ENCODE measurements around the gene GABPB2.

GABPB2 gene

GRCh38 chr1:151165281-151165737 is 94.7 kb downstream of the GABPB2 start:
- DNase-seq (ENCODE audit: low read depth), result peak; percentile 38

DNA sequence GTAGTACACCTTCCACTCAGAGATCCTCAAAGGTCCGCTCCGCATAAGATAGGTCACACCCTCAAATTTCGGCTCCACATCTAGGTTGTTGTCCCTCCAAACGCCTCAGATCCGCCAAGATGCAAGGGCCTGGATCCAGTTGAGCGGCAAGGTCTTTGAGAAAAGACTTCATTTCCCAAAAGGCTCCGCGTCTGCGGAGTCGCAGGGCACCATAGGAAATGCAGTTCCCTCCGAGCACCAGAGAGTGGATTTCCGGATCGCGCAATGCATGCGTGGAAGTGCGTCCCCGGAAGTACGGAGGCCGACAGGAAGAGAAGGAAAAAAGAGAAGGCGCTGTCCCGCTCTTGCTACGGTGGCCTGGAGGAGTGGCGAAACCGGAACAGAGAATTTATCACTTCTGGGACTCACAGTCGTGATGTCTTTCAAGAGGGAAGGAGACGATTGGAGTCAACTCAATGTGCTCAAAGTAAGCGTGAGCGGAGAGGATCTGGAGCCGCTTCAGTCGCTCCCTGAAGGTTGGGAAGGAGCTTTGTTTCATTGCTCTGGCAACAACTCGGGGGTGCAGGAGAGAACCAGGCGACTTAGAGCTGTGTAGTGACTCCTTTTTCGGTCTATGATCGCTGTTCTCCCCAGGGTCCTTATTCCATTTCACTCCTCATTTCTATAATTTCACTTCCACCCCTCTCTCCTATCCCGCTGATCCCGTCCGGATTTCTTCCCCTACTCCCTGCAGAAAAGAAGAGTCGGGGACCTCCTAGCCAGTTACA is 95.4 kb downstream of the GABPB2 start, which contains the start of the genes LYSMD1 and SCNM1:
Gene LYSMD1, minus strand, starts transcription at position 165 of the 767 bp plus-strand sequence. CDS start 644 bp downstream, outside the sequence.
Gene SCNM1, plus strand, starts transcription at position 407 of the 767 bp plus-strand sequence. Its CDS starts 9 bp downstream, at position 416.
- DNase-seq (ENCODE audit: low read depth), result peak; percentile 99

GRCh38 chr1:151166505-151166956 is 96.0 kb downstream of the GABPB2 start:
- DNase-seq (ENCODE audit: low read depth), result peak; percentile 18

DNA sequence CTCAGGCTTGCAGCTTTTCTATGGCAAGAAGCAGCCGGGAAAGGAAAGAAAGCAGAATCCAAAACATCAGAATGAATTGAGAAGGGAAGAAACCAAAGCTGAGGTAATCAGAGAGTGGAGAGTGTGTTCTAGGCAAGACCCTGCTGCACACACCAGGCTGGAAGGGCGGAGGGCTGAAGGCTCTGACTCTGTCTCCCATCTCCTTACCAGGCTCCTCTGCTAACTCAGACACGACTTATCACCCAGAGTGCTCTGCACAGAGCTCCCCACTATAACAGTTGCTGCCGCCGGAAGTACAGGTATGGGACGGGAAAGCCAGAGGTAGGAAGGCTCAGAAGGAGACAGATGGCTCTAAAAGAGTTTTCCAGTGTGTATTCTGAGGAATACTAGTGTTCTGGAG is 96.6 kb downstream of the GABPB2 start:
- DNase-seq (ENCODE audit: low read depth), result no peak

- no peak for DNase-seq (ENCODE audit: low read depth)
Observed at GRCh38 chr1:151171190-151171589, 100.6 kb downstream of the GABPB2 start.
